MM.1S (cell line): Measurements from ENCODE around the gene MYRIP.

Experiments
- DNase-seq: peaks from one replicate; pipeline ENCODE4 v3.0.0-alpha.2; 2015
- H2AFZ ChIP-seq: fragments of 300-600 bp; sonication (generic); 2 replicates; pipeline ENCODE4 v1.6.0; 2016; ENCODE audit warnings: antibody characterized with exemption, low read length
- H3F3A ChIP-seq: fragments of 300-600 bp; sonication (generic); 2 replicates; pipeline ENCODE4 v1.6.1; 2016; ENCODE audit warnings: mild to moderate bottlenecking, antibody characterized with exemption, low read length, moderate library complexity, mixed read lengths; ENCODE audit not compliant: insufficient read depth
- H3K27ac ChIP-seq: fragments of 300-600 bp; sonication (generic); 2 replicates; pipeline ENCODE4 v1.5.1; 2016; ENCODE audit warnings: mild to moderate bottlenecking, low read length
- H3K27me3 ChIP-seq: fragments of 300-600 bp; sonication (generic); replicated peaks from 2 replicates; pipeline ENCODE4 v1.6.0; 2016; ENCODE audit warnings: low read length; ENCODE audit not compliant: insufficient read depth
- H3K36me3 ChIP-seq: fragments of 300-600 bp; sonication (generic); replicated peaks from 2 replicates; pipeline ENCODE4 v1.6.1; 2016; ENCODE audit warnings: mild to moderate bottlenecking, low read length, mixed read lengths; ENCODE audit not compliant: insufficient read depth
- H3K4me1 ChIP-seq: fragments of 300-600 bp; sonication (generic); 2 replicates; pipeline ENCODE4 v1.6.1; 2016; ENCODE audit warnings: low read length, mixed read lengths
- H3K4me2 ChIP-seq: fragments of 300-600 bp; sonication (generic); 2 replicates; pipeline ENCODE4 v1.6.0; 2016; ENCODE audit warnings: low read depth, low read length
- H3K4me3 ChIP-seq: fragments of 300-600 bp; sonication (generic); 2 replicates; pipeline ENCODE4 v1.5.1; 2016; ENCODE audit warnings: low read length, mixed read lengths
- H3K79me2 ChIP-seq: fragments of 300-600 bp; sonication (generic); 2 replicates; pipeline ENCODE4 v1.6.1; 2016; ENCODE audit warnings: mixed run types, low read length, mixed read lengths
- H3K9ac ChIP-seq: fragments of 300-600 bp; sonication (generic); 2 replicates; pipeline ENCODE4 v1.6.1; 2016; ENCODE audit warnings: low read length, mixed read lengths
- H3K9me2 ChIP-seq: fragments of 300-600 bp; sonication (generic); replicated peaks from 2 replicates; pipeline ENCODE4 v1.6.1; 2016; ENCODE audit warnings: mild to moderate bottlenecking, low read length, mixed read lengths; ENCODE audit not compliant: insufficient read depth
- H3K9me3 ChIP-seq: fragments of 300-600 bp; sonication (generic); replicated peaks from 2 replicates; pipeline ENCODE4 v1.6.1; 2016; ENCODE audit warnings: mild to moderate bottlenecking, low read length, mixed read lengths; ENCODE audit not compliant: insufficient read depth
- H4K20me1 ChIP-seq: fragments of 300-600 bp; sonication (generic); 2 replicates; pipeline ENCODE4 v1.6.1; 2016; ENCODE audit warnings: mild to moderate bottlenecking, low read length, moderate library complexity, mixed read lengths; ENCODE audit not compliant: insufficient read depth
- EZH2 ChIP-seq: fragments of 300-600 bp; sonication (generic); optimal IDR thresholded peaks from 2 replicates; pipeline ENCODE3; 2017; ENCODE audit warnings: low read depth, mild to moderate bottlenecking, antibody characterized with exemption, low read length, mixed read lengths
- EZH2phosphoT487 ChIP-seq: fragments of 300-600 bp; sonication (generic); IDR thresholded peaks from 2 replicates; pipeline ENCODE4 v1.6.1; 2018; ENCODE audit warnings: antibody characterized with exemption, low read length
- TF ChIP-seq, protein P1 (sequence below): fragments of 300-600 bp; sonication (generic); IDR thresholded peaks from 2 replicates; pipeline ENCODE4 v1.5.1; 2016; ENCODE audit warnings: antibody characterized with exemption, low read length, mixed read lengths

Gene MYRIP

GRCh38 chr3:40248591-40248990, 439.2 kb downstream of the MYRIP start:
- Histone ChIP-seq H3K36me3 (no peaks in the 10 kb centered on the region), H3K4me1 (no peaks in the 10 kb centered on the region), H3K9ac (no peak overlapping the region), H3K4me3 (no peak overlapping the region), H3K27me3 (no peaks in the 10 kb centered on the region), H3K4me2 (no peak overlapping the region), H3F3A (no peaks in the 10 kb centered on the region), H3K79me2 (no peaks in the 10 kb centered on the region), H3K9me3 (no peaks in the 10 kb centered on the region), H2AFZ (no peak overlapping the region), H3K27ac (no peak overlapping the region), H4K20me1 (no peaks in the 10 kb centered on the region), H3K9me2 (no peaks in the 10 kb centered on the region)
- TF ChIP-seq EZH2, result no peak
- TF ChIP-seq, protein P1, sequence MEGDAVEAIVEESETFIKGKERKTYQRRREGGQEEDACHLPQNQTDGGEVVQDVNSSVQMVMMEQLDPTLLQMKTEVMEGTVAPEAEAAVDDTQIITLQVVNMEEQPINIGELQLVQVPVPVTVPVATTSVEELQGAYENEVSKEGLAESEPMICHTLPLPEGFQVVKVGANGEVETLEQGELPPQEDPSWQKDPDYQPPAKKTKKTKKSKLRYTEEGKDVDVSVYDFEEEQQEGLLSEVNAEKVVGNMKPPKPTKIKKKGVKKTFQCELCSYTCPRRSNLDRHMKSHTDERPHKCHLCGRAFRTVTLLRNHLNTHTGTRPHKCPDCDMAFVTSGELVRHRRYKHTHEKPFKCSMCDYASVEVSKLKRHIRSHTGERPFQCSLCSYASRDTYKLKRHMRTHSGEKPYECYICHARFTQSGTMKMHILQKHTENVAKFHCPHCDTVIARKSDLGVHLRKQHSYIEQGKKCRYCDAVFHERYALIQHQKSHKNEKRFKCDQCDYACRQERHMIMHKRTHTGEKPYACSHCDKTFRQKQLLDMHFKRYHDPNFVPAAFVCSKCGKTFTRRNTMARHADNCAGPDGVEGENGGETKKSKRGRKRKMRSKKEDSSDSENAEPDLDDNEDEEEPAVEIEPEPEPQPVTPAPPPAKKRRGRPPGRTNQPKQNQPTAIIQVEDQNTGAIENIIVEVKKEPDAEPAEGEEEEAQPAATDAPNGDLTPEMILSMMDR, result no peak
- no peak for TF ChIP-seq EZH2phosphoT487
- no peak for DNase-seq

- Histone ChIP-seq H3K4me3 (no peak overlapping the region), H2AFZ (no peak overlapping the region), H3K9ac (no peak overlapping the region), H4K20me1 (no peaks in the 10 kb centered on the region), H3K4me1 (no peaks in the 10 kb centered on the region), H3K36me3 (no peaks in the 10 kb centered on the region), H3K9me3 (no peaks in the 10 kb centered on the region), H3K4me2 (no peak overlapping the region), H3K27ac (no peak overlapping the region), H3K9me2 (no peaks in the 10 kb centered on the region), H3F3A (no peaks in the 10 kb centered on the region), H3K27me3 (no peaks in the 10 kb centered on the region), H3K79me2 (no peaks in the 10 kb centered on the region)
- TF ChIP-seq, protein P1, result no peak
- no peak for TF ChIP-seq EZH2
- no peak for DNase-seq
Measured at GRCh38 chr3:40249168-40249567, 439.8 kb downstream of the MYRIP start.

GRCh38 chr3:40254491-40254890, 445.1 kb downstream of the MYRIP start:
- H3K27ac ChIP-seq, result no peak overlapping the region
- H3K9me3 ChIP-seq, result no peaks in the 10 kb centered on the region
- H2AFZ ChIP-seq, result no peak overlapping the region
- no peak overlapping the region for H3K4me3 ChIP-seq
- H3K4me1 ChIP-seq, result no peaks in the 10 kb centered on the region
- H3K36me3 ChIP-seq, result no peaks in the 10 kb centered on the region
- H3F3A ChIP-seq, result no peaks in the 10 kb centered on the region
- TF ChIP-seq EZH2phosphoT487 (no peak), EZH2 (no peak)
- TF ChIP-seq, protein P1, result no peak
- no peaks in the 10 kb centered on the region for H3K9me2 ChIP-seq
- no peak overlapping the region for H3K9ac ChIP-seq
- H3K79me2 ChIP-seq, result no peaks in the 10 kb centered on the region
- no peak overlapping the region for H3K4me2 ChIP-seq
- H4K20me1 ChIP-seq, result no peaks in the 10 kb centered on the region
- DNase-seq, result no peak
- H3K27me3 ChIP-seq, result no peaks in the 10 kb centered on the region

GRCh38 chr3:40254891-40255290, 445.5 kb downstream of the MYRIP start:
- TF ChIP-seq EZH2 (no peak), EZH2phosphoT487 (no peak)
- TF ChIP-seq, protein P1, result no peak

More at GRCh38 chr3:40254891-40255290, 445.5 kb downstream of the MYRIP start:
- no peaks in the 10 kb centered on the region for H4K20me1 ChIP-seq
- H2AFZ ChIP-seq, result no peak overlapping the region
- H3K4me2 ChIP-seq, result no peak overlapping the region
- no peaks in the 10 kb centered on the region for H3K9me2 ChIP-seq
- no peaks in the 10 kb centered on the region for H3K9me3 ChIP-seq
- DNase-seq, result no peak
- H3K36me3 ChIP-seq, result no peaks in the 10 kb centered on the region
- no peaks in the 10 kb centered on the region for H3F3A ChIP-seq
- H3K9ac ChIP-seq, result no peak overlapping the region
- no peaks in the 10 kb centered on the region for H3K27me3 ChIP-seq
- H3K4me3 ChIP-seq, result no peak overlapping the region
- no peak overlapping the region for H3K27ac ChIP-seq
- H3K79me2 ChIP-seq, result no peaks in the 10 kb centered on the region
- no peaks in the 10 kb centered on the region for H3K4me1 ChIP-seq
